HepG2 (cell line): ENCODE measurements around the gene LCTL. TPM values are rescaled to one million over a fixed set of nuclear protein-coding genes. Genes with fewer than 3 reads are reported as not detected.

Experiments
- ARNT2 ChIP-seq: sonication (generic); formaldehyde crosslinking; IDR thresholded peaks from 2 replicates; pipeline ENCODE4 v1.8.0; 2022; ENCODE audit warnings: mild to moderate bottlenecking, low read depth, missing genetic modification reagents, moderate library complexity
- ATF1 ChIP-seq: IDR thresholded peaks from 2 replicates; pipeline ENCODE4 v1.6.1; 2016; ENCODE audit warnings: mild to moderate bottlenecking, control low read depth
- FOXA3 ChIP-seq: IDR thresholded peaks from 2 replicates; pipeline ENCODE4 v1.6.1; 2016; ENCODE audit warnings: missing genetic modification reagents, missing compliant biosample characterization
- PHF8 ChIP-seq: sonication (generic); formaldehyde crosslinking; IDR thresholded peaks from 2 replicates; pipeline ENCODE4 v1.5.0; 2020; ENCODE audit warnings: missing genetic modification reagents
- RAD21 ChIP-seq: fragments of 450-650 bp; formaldehyde crosslinking; IDR thresholded peaks from 2 replicates; pipeline ENCODE4 v1.5.0; 2020; ENCODE audit warnings: mild to moderate bottlenecking
- TBP ChIP-seq: sonication (generic); formaldehyde crosslinking; IDR thresholded peaks from 2 replicates; pipeline ENCODE4 v1.5.0; 2020; ENCODE audit warnings: missing genetic modification reagents
- ZNF615 ChIP-seq: sonication (generic); formaldehyde crosslinking; IDR thresholded peaks from 2 replicates; pipeline ENCODE4 v1.5.0; 2020; ENCODE audit warnings: mild to moderate bottlenecking, missing genetic modification reagents, borderline replicate concordance
- polyA plus RNA-seq, 8 experiments: library from polyadenylated mRNA; depleted of rRNA in 3 of 8; stranded (reverse) in 7 of 8; unstranded in 1 of 8; fragments of >200 nt; fragmentation: Illumina TruSeq in 4 of 8; extraction: Trizol in 4 of 8; gene quantifications; 2 replicates each; pipeline versions ENCODE4 v1.2.1 to v1.2.3, GENCODE V29; 2011 to 2016; ENCODE audit warnings: low read depth in 4 of 8, missing spikeins in 1 of 8, mixed read lengths in 1 of 8; ENCODE audit not compliant: insufficient read depth in 1 of 8
- total RNA-seq, 5 experiments: library from RNA; depleted of rRNA; stranded (reverse); fragments of >200 nt; fragmentation: Illumina TruSeq; extraction: Trizol; gene quantifications; 2 replicates each; pipeline ENCODE4 v1.2.3, GENCODE V29; 2016; ENCODE audit warnings: low read depth in 1 of 5
- TF ChIP-seq, protein P1 (sequence below): sonication (generic); formaldehyde crosslinking; IDR thresholded peaks from 2 replicates; pipeline ENCODE4 v1.5.0; 2020; ENCODE audit warnings: mild to moderate bottlenecking, missing genetic modification reagents, borderline replicate concordance
- TF ChIP-seq, protein P2 (sequence below): sonication (generic); formaldehyde crosslinking; IDR thresholded peaks from 2 replicates; pipeline ENCODE4 v1.4.0; 2020; ENCODE audit warnings: missing genetic modification reagents, borderline replicate concordance
- TF ChIP-seq, protein P3 (sequence below): sonication (generic); formaldehyde crosslinking; IDR thresholded peaks from 2 replicates; pipeline ENCODE4 v1.4.0; 2020; ENCODE audit warnings: mild to moderate bottlenecking, missing genetic modification reagents
- TF ChIP-seq, protein P4 (sequence below): sonication (generic); formaldehyde crosslinking; IDR thresholded peaks from 2 replicates; pipeline ENCODE4 v1.4.0; 2020; ENCODE audit warnings: missing genetic modification reagents; ENCODE audit errors: not compliant biosample characterization

Gene LCTL
- total and polyA plus RNA-seq, 2 of the 13 experiments (the other 11 are each of a cell fraction or from before 2014, with no cell fraction given) = 0.96 to 1.4 TPM

DNA sequence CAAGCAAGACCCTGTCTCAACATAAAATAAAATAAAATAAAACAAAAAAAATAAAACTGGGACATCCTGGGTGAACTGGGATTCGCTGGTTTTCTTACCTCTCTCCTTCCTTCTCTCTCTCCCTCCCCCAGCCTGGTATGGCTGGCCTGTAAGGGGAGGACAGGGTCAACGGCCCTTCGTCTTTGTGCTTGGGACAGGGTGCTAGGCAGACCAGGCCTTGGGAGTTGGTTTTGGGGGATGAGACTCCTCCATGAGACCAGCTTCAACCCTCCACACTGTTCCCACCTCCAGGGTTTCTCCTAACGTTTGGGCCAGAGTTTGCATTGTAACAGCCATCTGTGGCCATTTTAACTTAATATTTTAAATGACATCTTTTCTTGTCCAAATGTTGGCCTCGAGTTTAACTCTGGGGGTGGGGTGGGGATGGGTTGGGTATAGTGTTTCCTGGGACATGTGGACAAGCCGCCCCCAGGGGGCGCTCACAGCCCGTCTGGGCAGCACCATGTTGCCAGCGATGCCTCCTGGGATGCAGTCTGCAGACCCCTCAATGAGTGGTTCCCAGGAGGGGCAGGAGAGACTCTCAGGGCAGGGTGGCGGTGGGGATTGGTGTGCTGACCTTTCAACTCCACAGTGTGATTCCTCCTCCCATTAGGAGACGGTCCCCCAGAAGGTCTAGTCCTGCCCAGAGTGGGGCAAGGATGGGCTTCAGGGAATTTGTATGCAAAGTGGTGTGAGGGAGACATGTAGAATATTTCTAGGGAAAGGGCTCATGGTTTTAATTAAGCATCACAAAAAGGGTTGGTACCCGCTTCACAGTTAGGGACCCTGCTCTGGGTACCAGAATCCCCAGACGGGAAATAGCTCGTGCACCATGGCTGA is 37.7 kb upstream of the LCTL start (continued):
- TF ChIP-seq, protein P1, sequence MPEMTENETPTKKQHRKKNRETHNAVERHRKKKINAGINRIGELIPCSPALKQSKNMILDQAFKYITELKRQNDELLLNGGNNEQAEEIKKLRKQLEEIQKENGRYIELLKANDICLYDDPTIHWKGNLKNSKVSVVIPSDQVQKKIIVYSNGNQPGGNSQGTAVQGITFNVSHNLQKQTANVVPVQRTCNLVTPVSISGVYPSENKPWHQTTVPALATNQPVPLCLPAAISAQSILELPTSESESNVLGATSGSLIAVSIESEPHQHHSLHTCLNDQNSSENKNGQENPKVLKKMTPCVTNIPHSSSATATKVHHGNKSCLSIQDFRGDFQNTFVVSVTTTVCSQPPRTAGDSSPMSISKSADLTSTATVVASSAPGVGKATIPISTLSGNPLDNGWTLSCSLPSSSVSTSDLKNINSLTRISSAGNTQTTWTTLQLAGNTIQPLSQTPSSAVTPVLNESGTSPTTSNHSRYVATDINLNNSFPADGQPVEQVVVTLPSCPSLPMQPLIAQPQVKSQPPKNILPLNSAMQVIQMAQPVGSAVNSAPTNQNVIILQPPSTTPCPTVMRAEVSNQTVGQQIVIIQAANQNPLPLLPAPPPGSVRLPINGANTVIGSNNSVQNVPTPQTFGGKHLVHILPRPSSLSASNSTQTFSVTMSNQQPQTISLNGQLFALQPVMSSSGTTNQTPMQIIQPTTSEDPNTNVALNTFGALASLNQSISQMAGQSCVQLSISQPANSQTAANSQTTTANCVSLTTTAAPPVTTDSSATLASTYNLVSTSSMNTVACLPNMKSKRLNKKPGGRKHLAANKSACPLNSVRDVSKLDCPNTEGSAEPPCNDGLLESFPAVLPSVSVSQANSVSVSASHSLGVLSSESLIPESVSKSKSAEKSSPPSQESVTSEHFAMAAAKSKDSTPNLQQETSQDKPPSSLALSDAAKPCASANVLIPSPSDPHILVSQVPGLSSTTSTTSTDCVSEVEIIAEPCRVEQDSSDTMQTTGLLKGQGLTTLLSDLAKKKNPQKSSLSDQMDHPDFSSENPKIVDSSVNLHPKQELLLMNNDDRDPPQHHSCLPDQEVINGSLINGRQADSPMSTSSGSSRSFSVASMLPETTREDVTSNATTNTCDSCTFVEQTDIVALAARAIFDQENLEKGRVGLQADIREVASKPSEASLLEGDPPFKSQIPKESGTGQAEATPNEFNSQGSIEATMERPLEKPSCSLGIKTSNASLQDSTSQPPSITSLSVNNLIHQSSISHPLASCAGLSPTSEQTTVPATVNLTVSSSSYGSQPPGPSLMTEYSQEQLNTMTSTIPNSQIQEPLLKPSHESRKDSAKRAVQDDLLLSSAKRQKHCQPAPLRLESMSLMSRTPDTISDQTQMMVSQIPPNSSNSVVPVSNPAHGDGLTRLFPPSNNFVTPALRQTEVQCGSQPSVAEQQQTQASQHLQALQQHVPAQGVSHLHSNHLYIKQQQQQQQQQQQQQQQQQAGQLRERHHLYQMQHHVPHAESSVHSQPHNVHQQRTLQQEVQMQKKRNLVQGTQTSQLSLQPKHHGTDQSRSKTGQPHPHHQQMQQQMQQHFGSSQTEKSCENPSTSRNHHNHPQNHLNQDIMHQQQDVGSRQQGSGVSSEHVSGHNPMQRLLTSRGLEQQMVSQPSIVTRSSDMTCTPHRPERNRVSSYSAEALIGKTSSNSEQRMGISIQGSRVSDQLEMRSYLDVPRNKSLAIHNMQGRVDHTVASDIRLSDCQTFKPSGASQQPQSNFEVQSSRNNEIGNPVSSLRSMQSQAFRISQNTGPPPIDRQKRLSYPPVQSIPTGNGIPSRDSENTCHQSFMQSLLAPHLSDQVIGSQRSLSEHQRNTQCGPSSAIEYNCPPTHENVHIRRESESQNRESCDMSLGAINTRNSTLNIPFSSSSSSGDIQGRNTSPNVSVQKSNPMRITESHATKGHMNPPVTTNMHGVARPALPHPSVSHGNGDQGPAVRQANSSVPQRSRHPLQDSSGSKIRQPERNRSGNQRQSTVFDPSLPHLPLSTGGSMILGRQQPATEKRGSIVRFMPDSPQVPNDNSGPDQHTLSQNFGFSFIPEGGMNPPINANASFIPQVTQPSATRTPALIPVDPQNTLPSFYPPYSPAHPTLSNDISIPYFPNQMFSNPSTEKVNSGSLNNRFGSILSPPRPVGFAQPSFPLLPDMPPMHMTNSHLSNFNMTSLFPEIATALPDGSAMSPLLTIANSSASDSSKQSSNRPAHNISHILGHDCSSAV = no peak
- TF ChIP-seq RAD21 (CRISPR knock-in tag) (peak; percentile 89), ARNT2 (CRISPR knock-in tag) (0 out of 2 replicates have a peak, but pooled peaks have one; percentile 20), FOXA3 (CRISPR knock-in tag) (no peak), ZNF615 (CRISPR knock-in tag) (no peak), PHF8 (CRISPR knock-in tag) (no peak), ATF1 (no peak), TBP (CRISPR knock-in tag) (no peak)
- TF ChIP-seq, protein P2, sequence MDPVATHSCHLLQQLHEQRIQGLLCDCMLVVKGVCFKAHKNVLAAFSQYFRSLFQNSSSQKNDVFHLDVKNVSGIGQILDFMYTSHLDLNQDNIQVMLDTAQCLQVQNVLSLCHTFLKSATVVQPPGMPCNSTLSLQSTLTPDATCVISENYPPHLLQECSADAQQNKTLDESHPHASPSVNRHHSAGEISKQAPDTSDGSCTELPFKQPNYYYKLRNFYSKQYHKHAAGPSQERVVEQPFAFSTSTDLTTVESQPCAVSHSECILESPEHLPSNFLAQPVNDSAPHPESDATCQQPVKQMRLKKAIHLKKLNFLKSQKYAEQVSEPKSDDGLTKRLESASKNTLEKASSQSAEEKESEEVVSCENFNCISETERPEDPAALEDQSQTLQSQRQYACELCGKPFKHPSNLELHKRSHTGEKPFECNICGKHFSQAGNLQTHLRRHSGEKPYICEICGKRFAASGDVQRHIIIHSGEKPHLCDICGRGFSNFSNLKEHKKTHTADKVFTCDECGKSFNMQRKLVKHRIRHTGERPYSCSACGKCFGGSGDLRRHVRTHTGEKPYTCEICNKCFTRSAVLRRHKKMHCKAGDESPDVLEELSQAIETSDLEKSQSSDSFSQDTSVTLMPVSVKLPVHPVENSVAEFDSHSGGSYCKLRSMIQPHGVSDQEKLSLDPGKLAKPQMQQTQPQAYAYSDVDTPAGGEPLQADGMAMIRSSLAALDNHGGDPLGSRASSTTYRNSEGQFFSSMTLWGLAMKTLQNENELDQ (CRISPR knock-in tag) = no peak
- TF ChIP-seq, protein P3, sequence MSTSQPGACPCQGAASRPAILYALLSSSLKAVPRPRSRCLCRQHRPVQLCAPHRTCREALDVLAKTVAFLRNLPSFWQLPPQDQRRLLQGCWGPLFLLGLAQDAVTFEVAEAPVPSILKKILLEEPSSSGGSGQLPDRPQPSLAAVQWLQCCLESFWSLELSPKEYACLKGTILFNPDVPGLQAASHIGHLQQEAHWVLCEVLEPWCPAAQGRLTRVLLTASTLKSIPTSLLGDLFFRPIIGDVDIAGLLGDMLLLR (CRISPR knock-in tag) = no peak
- TF ChIP-seq, protein P4, sequence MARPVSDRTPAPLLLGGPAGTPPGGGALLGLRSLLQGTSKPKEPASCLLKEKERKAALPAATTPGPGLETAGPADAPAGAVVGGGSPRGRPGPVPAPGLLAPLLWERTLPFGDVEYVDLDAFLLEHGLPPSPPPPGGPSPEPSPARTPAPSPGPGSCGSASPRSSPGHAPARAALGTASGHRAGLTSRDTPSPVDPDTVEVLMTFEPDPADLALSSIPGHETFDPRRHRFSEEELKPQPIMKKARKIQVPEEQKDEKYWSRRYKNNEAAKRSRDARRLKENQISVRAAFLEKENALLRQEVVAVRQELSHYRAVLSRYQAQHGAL = no peak
